GM19240 (cell line): Measurements from ENCODE around the gene SH3TC2.

Experiments
- DNase-seq: peaks from one replicate; pipeline ENCODE4 v3.0.0; 2011; ENCODE audit warnings: low spot score; ENCODE audit not compliant: insufficient read length

The SH3TC2 gene

GRCh38 chr5:149060325-149060724 lies 2.5 kb downstream of the SH3TC2 start:
- no peak for DNase-seq

- DNase-seq, result no peak
Measured at GRCh38 chr5:149056616-149057165, 6.2 kb downstream of the SH3TC2 start.

DNA sequence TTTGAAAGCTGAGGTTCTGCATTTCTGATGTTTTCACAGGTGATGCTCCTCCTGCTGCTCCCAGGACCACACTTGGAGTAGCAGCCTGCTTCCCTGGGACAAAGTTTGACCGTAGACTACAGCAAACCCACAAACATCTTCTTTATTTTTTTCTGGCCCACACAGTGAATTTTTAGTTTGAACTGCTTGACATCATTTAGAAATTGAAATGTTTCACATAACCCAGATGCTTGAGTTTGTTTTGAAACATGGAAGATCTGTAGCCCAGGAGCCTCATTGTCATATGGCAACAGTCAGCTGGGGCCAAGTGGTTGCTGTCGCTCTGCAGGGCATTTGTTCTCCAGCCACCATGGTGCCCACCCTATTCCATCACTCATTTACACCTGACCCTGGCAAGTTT lies 8.4 kb downstream of the SH3TC2 start:
- DNase-seq, result no peak

- DNase-seq, result no peak
Measured at GRCh38 chr5:149053072-149053695, 9.7 kb downstream of the SH3TC2 start.

DNA sequence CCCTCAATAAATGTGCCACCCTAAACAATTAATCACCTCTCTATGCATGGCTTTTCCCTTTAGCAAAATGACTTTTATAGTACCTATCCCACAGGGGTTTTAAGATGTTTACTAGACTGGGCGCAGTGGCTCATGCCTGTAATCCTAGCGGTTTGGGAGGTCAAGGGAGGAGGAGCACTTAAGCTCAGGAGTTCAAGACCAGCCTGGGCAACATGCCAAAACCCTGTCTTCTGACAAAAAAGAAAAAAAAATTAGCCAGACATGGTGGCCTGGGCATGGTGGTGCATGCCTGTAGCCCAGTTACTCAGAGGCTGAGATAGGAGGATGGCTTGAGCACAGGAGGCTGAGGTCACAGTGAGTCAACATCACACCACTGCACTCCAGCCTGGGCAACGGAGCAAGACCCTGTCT lies 13.5 kb downstream of the SH3TC2 start:
- DNase-seq, result no peak

GRCh38 chr5:149048811-149049210 lies 14.1 kb downstream of the SH3TC2 start:
- no peak for DNase-seq

- DNase-seq, result no peak
Measured at GRCh38 chr5:149047462-149047861, 15.4 kb downstream of the SH3TC2 start.

DNA sequence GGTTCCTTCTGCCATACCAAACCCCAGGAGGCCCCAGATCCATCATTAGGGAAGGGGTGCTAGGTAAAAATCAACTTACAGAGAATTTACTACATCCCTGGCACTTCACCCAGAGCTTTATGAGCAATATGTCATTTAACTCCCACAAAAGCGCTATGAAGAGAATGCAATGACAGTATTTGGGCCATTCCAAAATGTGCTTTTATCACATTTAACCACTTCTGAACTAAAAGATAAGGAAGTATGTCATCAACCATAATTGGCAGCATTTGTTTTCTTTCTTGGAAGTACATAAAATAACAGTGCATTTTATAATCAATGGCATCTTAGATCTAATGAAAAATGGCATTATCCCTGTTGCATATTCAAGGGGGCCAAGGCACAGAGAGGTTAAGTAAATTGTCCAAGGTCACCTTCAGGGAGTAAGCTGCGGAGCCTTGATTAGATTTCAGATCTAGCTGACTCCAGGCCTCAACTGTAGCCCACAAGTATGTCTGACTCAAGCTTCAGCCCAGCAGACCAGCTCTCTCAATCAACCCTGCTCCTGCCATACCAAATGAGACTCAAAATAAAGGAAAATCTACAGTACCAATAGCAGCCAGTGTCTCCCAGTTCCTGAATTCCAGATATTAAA lies 16.5 kb downstream of the SH3TC2 start:
- no peak for DNase-seq

- no peak for DNase-seq
Measured at GRCh38 chr5:149045089-149045460, 17.8 kb downstream of the SH3TC2 start.

DNA sequence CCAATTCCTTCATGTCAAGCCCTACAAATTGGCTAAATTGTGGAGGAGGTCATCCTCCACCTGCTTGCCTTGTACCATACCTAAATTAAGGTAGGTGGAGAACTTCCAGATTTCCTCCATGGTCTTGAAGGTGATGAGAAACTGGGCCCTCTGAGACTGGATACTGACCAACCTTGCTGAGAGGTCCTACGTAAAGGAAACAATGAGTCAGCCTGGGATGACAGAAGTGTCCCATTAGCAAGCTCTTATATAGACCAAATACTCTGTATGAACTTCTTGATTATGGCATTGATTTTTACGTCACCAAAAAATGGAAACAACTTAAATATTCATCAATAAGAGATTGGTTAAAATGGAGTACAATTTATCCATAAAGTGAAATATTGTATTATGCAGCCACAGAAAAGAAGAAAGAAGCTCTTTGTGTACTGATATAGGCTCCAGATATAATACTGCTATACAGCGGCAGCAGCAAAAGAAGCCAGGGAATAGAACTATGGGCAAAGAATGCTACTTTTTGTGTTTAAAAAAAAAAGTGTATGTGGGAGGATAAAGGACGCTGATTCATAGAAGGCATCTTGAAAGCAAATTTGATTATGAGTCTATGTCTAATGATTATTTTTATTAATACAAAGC lies 18.3 kb downstream of the SH3TC2 start:
- no peak for DNase-seq

- no peak for DNase-seq
Measured at GRCh38 chr5:149043641-149044040, 19.2 kb downstream of the SH3TC2 start.

- no peak for DNase-seq
Measured at GRCh38 chr5:149042865-149043264, 20.0 kb downstream of the SH3TC2 start.

GRCh38 chr5:149041242-149041641 lies 21.6 kb downstream of the SH3TC2 start:
- no peak for DNase-seq

DNA sequence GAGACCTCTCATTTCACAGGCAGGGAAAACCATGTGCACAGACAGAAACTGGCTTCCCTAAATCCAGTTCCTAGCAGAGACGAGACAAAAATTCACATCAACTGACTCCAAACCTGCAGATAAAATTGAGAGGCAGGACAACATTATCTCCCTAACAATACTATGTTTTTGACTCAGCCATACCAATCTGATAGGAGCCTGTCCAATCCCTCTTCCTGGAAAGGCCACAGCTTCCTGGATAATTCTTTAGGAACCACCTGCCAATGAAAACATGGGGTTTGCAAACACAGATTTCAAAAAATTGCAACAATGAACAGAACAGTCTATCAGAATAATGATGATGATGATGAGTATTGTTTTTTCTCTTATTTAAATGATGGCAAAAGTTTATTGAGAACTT lies 22.4 kb downstream of the SH3TC2 start:
- DNase-seq, result no peak

DNA sequence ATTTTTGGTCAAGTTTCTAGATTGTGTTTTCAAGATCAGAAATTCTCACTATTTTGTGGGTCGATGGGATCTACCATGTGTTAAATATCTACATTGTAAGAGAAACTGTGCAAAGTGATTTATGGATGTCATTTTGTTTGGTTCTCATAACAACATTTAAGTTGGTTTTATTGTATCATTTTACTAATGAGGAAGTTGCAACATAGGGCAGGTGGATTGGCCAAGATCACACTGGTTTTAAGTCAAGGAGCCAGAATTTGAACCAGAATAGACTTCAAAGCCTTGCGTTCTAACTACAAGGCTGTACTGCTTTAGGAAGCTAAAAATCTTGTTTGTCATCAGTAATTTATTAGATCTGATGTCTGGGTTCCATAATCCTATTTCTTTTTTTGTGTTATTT lies 23.4 kb downstream of the SH3TC2 start:
- no peak for DNase-seq

- DNase-seq, result no peak
Measured at GRCh38 chr5:149038336-149039080, 24.4 kb downstream of the SH3TC2 start.

- no peak for DNase-seq
Measured at GRCh38 chr5:149037817-149038216, 25.0 kb downstream of the SH3TC2 start.

- DNase-seq, result no peak
Measured at GRCh38 chr5:149036970-149037369, 25.9 kb downstream of the SH3TC2 start.

DNA sequence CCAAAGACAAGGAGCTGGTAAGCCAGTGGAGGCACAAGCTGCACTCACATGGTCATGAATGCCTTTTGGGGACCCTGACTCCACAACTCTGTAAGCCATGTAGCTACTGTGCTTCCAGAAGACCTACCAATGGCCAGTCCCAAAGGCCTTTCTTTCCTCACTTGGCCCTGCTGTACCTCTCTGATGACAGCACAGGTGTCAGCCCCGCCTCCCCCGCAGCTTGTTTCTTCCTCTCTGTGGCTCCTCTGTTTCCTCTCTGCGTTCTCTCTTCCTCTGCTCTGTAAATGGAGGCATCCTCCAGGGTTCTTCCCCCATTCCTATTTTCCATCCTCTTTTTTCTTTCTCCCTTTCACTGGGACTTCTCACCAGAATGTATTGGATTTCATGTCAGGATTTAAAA lies 26.7 kb downstream of the SH3TC2 start:
- no peak for DNase-seq

- peak; percentile 21 for DNase-seq
Measured at GRCh38 chr5:149035372-149035790, 27.5 kb downstream of the SH3TC2 start.

- DNase-seq, result no peak
Measured at GRCh38 chr5:149030838-149031397, 31.9 kb downstream of the SH3TC2 start.

DNA sequence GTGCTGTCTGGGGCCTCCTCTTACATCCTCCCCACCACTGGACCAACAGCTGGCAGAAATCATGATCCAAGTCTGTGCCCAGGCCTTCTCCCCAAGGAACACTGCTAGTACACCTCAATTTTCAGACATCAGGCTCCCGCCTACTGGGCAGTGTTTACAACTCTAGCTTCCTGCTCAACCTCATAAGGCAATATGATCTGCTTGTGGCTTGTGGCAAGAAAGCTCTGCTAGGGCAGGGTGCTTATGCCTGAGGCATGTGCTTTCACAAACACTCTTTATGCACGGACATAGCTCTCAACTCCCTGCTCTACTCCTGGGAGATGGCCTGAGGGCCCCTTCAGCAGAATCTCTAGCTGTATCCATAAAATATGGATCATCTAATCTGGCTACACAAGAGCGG lies 32.5 kb downstream of the SH3TC2 start:
- DNase-seq, result no peak
